NCI-H1105 (cell line): ENCODE results near the gene RPS21.

Experiments used
- DNase-seq: peaks from one replicate; lab custom pipeline; 2025; lab: John Stamatoyannopoulos, UW

RPS21 gene

DNA sequence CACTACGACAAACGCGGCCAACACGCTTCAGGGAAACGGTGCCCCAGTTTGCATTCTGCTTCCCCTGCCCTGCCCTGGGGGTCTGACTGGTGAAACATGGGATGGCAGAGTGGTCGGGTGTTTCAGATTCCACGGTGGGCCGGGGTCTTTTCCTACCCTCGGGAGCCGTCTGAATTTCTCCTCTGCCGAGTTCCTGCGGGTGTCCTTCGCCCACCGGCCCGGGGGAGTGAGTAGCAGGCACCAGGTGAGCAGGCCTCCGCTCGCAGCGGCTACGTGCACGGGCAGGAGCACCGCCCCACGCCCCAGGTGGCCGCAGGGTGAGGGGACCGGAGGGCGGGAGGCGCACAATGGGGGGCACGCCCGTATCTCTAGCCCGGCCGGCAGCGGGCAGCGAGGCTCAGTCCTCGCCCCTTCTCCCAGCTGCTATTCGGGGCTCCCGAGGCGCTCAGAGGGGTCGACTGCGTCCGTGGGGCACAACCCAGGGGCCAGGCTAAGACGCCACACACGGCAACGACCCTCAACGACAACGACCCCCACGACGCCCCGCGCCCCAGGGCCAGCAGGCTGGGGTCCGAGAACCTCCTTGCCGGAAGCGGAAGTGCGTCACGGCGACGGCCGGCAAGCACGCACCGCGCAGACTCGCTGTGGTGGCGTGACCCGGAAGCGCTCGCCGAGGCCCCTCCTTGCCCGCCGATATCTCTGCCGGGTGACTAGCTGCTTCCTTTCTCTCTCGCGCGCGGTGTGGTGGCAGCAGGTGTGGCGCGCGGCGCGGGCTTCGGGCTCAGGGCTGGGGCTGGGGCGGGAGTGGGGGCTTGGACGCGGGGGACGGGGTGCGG is at the start of gene RPS21:
Gene RPS21 (plus strand): TSS at position 721 of the 836 bp plus-strand sequence. CDS start 236 bp downstream, outside the sequence.
- peak; percentile 93 for DNase-seq

DNA sequence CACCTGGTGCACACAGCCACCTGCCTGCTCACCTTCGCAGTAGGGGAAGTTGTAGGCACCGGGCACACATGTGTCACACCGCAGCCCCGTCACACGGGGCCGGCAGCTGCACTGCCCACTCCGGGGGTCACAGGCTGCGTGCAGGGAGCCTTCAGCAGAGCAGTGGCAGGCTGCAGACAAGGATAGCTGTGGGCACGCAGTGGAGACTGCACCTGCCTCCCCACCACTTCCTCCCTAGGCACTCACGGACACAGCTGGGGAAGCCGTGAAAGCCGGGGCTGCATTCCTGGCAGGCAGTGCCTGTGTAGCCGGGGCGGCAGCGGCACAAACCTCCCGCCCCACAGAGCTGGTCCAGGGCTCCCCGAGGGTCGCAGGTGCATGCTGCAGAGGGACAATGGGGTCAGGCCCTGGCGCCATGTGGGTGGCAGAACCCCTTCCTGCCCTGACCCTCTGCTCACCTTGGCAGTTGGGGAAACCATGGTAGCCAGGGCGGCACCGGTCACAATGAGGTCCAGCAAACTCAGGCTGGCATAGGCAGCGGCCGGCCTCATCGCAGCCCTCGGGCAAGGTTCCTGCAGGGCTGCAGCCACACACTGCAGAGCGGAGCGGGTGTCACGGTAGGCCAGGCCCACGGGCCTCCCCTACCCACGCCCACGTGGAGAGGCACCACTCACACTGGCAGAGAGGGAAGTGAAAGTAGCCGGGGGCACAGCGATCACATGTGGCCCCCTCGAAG is 49.2 kb upstream of the RPS21 start:
- DNase-seq = no peak

DNA sequence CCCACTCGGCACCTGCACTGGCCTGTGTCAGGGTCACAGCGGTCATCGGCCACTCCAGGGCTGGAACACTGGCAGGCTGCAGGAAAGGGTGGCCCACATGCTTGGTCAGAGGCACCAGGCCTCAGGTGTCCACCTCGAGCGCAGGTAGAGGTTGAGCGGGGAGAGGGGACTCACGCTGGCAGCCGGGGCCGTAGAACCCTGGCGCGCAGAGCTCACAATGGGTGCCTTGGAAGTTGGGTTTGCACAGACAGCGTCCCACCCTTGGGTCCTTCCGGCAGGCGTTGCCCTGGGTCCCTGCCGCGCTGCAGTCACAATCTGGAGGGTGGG is 48.6 kb upstream of the RPS21 start:
- DNase-seq = no peak

DNA sequence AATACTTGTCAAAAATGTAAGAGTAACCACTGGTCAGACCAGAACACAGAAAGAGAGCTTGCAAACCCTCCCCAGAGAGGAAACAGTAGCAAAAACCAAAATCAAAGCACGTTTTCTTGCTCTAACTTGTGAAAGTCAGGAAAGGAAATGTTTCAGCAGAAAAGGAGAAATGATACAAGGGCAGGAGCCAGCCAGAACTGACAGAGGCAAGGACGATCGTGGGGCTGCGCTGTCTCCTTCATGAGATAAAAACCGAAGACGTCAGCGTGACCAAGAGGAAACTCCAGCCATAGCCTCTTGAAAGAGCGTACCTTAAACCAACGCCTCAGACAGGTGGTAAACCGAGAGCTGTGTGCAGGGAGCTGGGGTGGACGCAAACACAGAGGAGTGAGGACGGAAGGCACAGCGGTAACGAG is 47.2 kb upstream of the RPS21 start:
- DNase-seq = no peak

DNA sequence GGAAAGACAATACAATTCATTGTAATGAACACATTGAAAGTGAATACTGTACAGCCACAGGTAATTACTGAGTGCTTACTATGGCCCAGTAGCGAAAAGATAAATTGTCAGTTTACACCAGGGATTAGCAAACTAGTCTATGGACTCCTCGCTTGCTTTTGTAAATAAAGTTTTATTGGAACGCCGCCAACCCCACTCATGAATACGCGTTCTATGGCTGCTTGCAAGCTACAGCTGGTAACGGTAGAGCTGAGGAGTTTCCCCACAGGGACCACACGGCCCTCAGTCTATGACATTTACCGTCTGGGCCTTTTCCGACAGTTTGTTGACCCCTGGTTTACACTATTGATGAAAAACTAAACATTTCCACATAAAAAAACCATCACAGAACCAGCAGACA is 44.0 kb upstream of the RPS21 start:
- DNase-seq = no peak

DNA sequence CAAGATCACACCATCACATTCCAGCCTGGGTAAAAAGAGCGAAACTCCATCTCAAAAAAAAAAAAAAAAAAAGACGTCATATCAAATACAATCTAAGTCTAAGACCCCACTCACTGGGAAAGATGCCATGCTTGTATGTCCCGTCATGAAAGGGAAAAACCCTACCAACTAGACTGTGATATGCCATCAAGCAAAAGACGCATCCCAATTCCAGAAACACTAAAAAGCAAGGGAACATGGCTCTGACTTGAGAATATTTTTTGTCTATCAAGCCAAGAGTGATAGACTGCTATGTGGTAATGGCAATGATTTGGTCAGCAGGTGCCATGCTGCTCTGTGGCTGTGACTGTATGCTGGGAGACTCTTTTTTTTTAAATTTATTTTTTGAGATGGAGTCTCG is 42.8 kb upstream of the RPS21 start:
- DNase-seq = no peak

DNA sequence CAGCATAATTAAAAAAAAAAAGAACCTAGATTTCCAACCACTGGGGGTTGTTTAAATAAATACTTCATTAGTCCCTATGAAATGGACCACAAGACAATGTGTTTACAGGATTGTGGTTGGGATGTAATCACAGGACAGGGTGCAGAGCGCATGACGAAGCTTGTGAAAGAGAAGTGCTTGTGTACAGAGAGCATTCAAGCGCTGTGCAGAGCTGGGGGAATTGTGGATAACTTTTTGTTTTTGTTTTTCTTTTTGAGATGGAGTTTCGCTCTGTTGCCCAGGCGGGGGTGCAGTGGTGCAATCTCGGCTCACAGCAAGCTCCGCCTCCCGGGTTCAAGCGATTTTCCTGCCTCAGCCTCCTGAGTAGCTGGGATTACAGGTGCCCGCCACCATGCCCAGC is 42.1 kb upstream of the RPS21 start:
- DNase-seq = no peak

DNA sequence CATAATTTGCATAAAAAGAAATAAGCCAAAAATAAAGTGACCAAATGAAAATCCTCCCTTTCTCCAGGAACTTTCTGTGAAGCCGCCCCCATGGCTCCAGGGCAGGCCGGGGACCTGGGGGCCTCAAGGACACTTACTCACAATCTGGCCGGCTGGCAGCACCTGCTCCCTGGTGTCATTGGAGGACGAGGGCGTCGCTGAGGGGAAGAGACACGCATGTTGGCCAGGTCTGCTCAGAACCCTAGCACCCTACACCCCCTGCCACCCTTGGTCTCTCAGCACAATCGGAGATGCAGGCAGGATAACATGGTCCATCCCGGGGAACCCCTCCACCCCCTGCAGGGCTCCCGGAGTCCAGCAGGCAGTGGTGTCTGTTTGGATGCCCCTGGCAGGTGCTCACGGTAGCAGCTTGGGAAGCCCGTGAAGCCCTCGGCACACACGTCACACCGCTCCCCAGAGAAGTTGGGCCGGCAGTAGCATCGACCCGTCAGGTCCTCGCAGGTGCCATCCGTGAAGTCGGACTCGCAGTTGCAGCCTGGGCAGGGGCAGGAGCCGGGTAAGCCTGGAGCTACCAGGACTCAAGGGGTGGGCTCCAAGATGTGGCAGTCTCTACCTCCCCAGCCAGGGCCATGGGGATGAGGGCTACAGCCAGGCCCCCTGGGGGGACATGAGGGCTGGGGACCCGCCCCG is 41.1 kb upstream of the RPS21 start:
- DNase-seq = no peak

DNA sequence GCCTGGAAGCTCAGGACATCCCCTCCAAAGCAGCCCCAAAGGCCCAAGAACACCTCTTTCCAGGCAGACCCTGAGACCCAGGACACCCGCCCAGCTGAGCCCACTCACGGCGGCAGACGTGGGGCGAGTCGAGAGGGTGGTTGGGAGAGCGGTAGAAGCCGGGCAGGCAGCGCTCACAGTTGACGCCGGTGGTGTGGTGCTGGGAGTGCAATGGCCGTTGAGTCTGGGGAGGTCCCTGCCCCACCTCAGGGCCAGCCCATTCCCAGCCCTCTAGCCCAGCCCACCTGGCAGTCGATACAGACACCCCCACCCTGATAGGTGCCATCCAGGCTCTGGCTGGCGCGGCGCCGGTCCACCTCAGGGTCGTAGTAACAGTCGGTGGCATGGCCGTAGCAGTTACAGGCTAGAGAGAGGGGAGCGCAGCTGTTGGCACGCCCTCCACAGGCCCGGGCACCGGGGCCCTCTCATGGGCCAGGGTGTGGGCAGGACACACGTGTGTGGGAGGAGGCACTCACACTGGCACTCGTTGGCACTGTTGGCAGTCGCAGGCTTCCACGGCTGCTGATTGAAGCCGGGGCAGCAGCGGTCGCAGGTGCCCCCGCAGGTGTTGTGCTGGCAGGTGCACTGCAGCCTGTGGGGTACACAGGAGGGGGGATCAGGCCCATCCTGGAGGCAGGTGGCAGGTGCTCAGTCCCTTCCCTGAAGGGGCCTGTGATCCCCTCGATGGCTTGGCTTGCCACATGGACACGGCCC is 40.3 kb upstream of the RPS21 start:
- DNase-seq = no peak

DNA sequence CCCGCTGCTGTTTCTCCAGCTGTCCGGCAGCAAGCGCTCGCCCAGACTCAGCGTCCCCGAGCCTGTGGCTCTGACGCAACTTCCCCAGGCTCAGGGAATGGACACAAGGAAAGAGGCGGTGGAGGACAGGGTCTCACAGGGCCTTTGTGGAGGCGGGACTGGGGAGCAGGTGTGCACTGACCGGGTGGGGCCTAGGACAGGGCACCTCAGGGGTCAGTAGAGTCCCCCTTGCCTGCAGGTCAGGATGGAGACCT is 39.8 kb upstream of the RPS21 start:
- DNase-seq = no peak

DNA sequence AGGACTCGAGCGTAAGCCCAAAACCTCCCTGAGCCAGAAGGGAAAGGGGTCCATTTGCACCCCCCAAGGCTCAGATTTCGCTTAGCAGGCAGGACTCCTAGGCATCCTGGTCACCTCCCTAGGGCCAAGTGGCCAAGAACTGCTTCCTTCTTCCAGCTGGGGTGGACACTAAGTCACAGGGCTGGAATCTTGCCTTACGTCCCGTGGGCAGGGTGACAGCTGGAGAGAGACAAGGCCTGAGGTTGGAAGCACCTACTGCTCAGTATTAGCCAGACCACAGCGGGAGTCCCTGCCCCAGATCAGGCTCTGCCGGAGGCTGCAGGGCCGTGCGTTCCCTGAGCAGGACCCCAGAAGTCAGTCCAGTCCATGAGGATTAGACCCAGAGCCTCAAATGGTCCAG is 39.5 kb upstream of the RPS21 start:
- no peak for DNase-seq

DNA sequence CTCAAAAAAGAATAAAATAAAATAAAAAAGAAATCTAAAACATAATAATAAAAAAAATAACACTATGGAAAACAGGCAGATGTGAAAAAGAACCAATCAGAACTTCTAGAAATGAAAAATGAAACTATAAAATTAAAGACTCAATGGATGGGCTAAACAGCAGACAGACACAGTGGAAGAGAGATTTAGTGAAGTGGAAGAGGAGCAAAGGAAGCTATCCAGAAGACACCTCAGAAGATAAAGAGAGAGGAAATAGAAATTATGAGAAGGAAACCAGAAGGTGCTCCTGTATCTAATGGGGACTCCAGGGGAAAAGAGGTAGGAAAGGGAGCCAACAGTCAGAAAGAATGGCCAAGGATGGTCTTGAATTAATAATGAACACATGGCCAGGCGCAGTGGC is 38.3 kb upstream of the RPS21 start:
- no peak for DNase-seq

DNA sequence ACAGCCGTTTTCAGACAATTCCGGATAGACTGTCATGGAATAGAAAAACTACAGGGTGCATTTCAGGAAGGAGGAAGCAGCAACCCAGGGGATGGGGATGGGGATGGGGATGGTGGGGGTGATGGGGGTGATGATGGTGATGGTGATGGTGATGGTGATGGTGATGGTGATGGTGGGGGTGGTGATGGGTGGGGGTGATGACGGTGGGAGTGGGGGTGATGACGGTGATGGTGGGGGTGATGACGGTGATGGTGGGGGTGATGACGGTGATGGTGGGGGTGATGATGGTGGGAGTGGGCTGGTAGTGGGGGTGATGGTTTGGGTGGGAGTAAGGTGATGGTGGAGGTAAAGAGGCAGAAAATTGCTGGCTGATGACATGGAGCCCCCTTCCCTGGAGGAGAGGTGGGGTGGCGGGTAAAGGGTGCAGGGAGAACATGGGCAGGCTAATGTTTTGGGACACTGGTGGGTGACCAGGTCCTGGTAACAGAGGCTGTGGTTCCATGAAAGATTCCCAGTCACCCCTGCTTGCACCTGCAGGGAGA is 37.3 kb upstream of the RPS21 start:
- DNase-seq = no peak

DNA sequence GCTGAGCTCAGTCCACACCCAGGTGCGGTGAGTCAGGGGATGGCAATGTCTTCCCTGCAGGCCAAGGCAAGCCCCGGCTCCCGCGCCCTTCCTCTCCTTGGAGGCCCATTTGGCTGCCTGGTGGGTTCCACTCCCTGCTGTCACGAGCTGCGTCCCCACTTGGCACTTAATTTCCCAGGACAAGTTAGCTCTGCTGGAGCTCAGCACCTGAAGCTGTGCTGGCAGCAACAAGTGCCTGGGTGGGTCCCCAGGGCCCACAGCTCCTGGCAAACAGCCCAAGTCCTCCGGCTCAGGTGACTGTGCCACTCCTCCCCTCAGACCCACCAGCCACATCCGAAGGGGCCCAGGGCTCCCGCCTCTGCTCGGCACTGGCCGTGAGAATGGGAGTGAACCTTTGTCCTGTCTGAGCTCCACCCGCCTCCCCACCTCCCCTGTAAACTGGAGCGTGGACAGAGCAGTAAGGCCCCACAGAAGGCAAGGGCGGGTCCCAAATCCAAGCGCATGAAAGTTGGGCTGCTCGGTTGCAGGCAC is 36.7 kb upstream of the RPS21 start:
- DNase-seq = peak; percentile 65

DNA sequence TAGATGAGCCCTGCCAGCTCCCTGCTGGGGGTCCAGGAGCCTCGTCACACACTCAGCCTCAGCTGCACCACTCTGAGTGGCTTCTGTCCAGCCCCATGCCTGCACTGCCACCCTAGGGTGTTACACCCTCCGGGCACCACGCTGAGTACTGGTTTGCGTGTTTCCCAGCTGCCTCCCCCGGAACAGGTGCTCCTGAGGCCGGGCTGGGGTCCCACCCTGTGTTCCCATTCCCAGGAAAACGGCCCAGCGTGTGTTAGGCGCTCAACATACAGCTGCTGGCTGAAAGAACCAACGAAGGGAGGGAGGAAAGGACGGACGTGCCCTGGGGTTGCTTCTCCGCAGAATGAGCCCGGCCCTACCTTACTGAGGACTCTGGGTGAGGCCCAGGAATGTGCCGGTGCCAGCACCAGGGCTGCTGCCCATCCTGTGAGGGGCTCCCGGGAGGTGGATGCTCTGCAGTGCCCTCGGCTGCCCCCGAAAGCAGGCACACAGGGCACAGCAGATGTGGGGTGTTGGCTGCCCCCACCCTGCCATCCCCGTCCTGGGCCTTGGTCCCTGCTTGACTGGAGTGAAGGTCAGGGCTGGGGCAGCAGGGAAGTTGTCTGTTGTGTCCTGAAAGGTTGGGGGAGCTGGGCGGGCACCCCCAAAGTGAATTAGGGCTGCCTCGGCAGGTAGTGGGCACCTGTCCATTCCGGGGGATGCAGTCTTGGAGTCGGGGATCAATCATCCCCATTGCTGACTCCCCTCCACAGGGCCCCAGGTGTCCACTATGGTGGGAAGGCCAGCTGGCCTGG is 36.1 kb upstream of the RPS21 start:
- DNase-seq = no peak

DNA sequence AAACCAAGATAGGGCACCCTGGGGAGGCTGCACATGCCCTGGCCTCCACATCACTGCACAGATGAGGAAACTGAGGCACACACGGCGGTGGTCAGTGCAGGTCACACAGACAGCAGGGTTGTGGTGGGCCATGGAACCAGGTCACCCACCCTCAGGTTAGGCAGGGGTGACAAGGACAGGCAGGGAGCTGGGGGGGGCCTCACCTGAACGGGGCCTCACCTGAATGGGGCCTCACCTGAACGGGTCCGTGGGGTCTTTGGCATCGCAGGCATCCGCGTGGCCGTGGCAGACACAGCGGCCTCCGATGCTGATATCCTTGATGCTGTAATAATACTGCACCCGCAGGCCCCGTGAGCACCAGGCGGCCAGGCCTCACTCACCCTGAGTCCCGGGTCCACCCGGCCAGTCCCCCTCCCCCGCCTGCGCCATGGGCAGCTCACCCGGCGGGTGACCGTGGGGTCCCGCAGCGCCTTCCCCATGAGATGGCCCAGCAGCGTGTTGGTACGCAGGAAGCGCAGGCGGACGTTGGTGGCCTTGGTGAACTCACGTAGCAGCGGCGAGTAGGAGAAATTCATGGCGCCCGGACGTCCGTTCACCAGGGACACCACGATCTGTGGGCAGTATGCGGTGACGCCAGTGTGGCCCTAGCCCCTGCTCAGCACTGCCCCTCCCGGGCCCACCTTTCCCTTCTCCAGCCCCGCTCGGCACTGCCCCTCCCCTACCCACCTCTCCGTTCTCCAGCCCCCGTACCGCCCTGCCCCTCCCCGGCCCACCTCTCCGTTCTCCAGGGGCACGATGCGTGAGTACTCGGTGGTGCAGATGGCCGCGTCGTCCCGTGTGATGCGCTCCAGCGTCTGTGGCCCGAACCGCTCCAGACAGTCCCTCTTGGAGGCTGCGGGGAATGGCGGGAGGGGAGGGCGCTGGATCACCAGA is 35.2 kb upstream of the RPS21 start:
- DNase-seq = no peak

DNA sequence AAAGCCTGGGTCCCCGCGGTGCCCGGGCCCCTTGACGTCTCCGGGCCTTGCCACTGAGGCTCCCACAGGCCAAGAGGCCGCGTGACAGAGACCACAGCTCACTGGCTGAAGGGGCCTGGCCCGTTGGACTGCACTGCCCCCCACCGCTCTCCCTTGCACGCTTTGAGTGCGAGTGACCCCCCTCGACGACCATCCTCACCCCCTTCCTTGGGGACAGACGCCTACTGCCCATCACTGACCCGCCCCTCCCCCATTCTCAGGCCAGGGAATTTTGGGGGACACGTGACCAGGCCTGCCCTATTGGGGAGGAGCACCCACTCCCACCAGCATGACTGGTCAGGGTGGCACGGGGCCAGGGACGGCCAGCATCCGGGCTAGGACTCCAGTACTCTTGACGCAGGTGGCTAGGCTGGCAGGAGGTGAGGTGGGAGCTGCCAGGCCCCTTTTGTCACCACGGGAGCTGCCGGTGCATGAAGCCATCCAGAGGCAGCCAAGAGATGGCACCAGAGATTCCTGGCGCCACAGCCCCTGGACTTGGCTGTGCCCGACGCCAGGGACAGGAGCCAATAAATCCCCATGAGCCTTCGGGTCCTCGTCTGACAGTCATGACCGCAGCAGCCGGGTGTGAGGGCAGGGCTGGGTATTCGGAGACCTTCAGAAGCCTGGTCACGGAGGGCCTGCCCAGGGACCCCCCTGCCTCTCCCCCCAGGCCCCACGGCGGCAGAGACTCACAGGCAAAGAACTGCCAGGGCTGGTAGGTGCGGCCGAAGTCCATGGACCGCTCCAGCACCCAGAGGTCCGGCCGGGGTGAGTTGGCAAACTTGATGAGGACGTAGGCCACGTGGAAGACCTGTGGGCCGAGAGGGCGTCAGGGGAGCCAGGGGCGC is 34.3 kb upstream of the RPS21 start:
- DNase-seq = peak; percentile 81

DNA sequence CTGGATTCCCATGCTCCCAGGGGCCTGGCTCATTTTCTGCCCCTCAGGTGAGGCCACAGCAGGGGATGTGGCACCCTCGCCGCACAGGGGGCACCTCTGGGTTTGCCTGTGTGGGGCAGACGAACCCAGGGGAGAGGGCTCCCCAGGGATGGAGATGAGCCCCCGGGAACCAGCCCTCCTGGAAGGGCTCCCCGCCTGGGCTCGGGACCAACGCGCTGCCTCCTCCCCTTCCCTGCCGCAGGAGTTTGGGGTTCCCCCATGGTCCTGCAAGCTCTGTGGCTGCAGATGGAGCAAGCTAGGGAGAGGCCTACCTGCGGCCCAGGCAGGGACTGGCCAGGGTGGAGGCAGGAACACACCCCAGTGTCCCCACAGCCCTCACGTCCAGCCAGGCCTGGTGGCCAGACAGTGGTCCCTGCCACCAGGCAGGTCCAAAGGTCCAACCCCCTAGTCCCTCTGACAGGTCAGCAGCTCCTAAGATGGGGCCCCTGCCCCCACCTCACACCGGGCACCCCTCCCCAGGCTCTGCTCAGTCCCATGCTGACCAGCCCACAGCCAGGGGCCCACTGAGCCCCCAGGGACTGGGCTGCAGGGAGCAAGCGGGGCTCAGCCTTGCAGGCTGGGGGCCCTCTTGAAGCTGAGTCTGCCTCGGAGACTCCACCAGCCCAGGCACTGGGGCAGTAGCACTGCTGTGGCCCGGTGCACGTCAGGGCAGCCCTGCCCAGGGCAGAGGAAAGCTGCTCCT is 33.4 kb upstream of the RPS21 start:
- no peak for DNase-seq
